SK-N-SH (cell line): ENCODE results near the gene ADAMTS7. TPM values are rescaled to one million over a fixed set of nuclear protein-coding genes. Genes with fewer than 3 reads are reported as not detected.

Experiments
- CTCF ChIA-PET: fragments of 300-600, 350-600 bp; formaldehyde crosslinking; extraction: SDS; loops from one replicate; lab custom pipeline; 2021; lab: Yijun Ruan, JAX
- POLR2A ChIA-PET: fragments of 350-600 bp; sonication (Branson Sonifier 250); formaldehyde crosslinking; extraction: SDS; loops from one replicate; lab custom pipeline; 2020; ENCODE audit warnings: antibody characterized with exemption, inconsistent platforms; lab: Yijun Ruan, JAX
- DNase-seq: peaks from one replicate; pipeline ENCODE4 v3.0.0; 2012
- H2AFZ ChIP-seq: fragments of 200-600 bp; sonication (generic); 2 replicates; pipeline ENCODE4 v1.8.1; 2016; ENCODE audit warnings: antibody characterized with exemption, mild to moderate bottlenecking, low read depth
- H3F3A ChIP-seq: fragments of 200-600 bp; sonication (generic); replicated peaks from 2 replicates; pipeline ENCODE3; 2016; ENCODE audit warnings: antibody characterized with exemption, mild to moderate bottlenecking; ENCODE audit not compliant: insufficient read depth
- H3K27ac ChIP-seq, 2 experiments: fragments of 200-500 bp in 1 of 2; fragments of 200-600 bp in 1 of 2; sonication (Bioruptor generic) in 1 of 2; sonication (generic), shearing (Covaris generic) in 1 of 2; 2 replicates each; pipeline versions ENCODE4 v1.5.1 to v1.6.1; 2014 to 2016; ENCODE audit warnings: low read depth in 2 of 2, inconsistent platforms in 1 of 2, low read length in 1 of 2, mild to moderate bottlenecking in 1 of 2, mixed read lengths in 1 of 2
- H3K27me3 ChIP-seq: fragments of 200-600 bp; sonication (generic), shearing (Covaris generic); 2 replicates; pipeline ENCODE4 v1.6.1; 2016; ENCODE audit warnings: mixed run types; ENCODE audit not compliant: insufficient read depth
- H3K36me3 ChIP-seq, 2 experiments: fragments of 200-500 bp in 1 of 2; fragments of 200-600 bp in 1 of 2; sonication (Bioruptor generic) in 1 of 2; sonication (generic) in 1 of 2; replicated peaks in 1 of 2; 2 replicates each; pipeline versions ENCODE3 to v1.5.1; 2014 to 2016; ENCODE audit warnings: low read length in 1 of 2, mild to moderate bottlenecking in 1 of 2; ENCODE audit not compliant: insufficient read depth in 2 of 2, control insufficient read depth in 1 of 2
- H3K4me1 ChIP-seq, 2 experiments: fragments of 200-500 bp in 1 of 2; fragments of 200-600 bp in 1 of 2; sonication (Bioruptor generic) in 1 of 2; sonication (generic), shearing (Covaris generic) in 1 of 2; 2 replicates each; pipeline versions ENCODE4 v1.5.1 to v1.6.1; 2014 to 2016; ENCODE audit warnings: low read depth in 1 of 2, low read length in 1 of 2, mixed run types in 1 of 2; ENCODE audit not compliant: insufficient read depth in 2 of 2, control insufficient read depth in 1 of 2
- H3K4me2 ChIP-seq: fragments of 200-600 bp; sonication (generic), shearing (Covaris generic); 2 replicates; pipeline ENCODE4 v1.6.1; 2017; ENCODE audit warnings: mixed run types
- H3K4me3 ChIP-seq, 2 experiments: fragments of 200-500 bp in 1 of 2; fragments of 200-600 bp in 1 of 2; sonication (Bioruptor generic) in 1 of 2; sonication (generic), shearing (Covaris generic) in 1 of 2; 2 replicates each; pipeline versions ENCODE4 v1.5.1 to v1.8.1; 2014 to 2016; ENCODE audit warnings: low read depth in 2 of 2, inconsistent platforms in 1 of 2, low read length in 1 of 2, mild to moderate bottlenecking in 1 of 2, mixed read lengths in 1 of 2, moderate library complexity in 1 of 2
- H3K79me2 ChIP-seq: fragments of 200-600 bp; sonication (generic); 2 replicates; pipeline ENCODE4 v1.8.1; 2017; ENCODE audit warnings: mild to moderate bottlenecking; ENCODE audit not compliant: insufficient read depth
- H3K9ac ChIP-seq: fragments of 200-600 bp; sonication (generic); 2 replicates; pipeline ENCODE4 v1.6.1; 2017; ENCODE audit warnings: mixed run types
- H3K9me2 ChIP-seq: fragments of 200-600 bp; sonication (generic); 2 replicates; pipeline ENCODE4 v1.6.1; 2017; ENCODE audit warnings: mixed run types
- H3K9me3 ChIP-seq: fragments of 200-600 bp; sonication (generic); 2 replicates; pipeline ENCODE4 v1.6.1; 2017; ENCODE audit warnings: mixed run types, mild to moderate bottlenecking, moderate library complexity
- H4K20me1 ChIP-seq: fragments of 200-600 bp; sonication (generic); 2 replicates; pipeline ENCODE4 v1.6.1; 2017; ENCODE audit warnings: mild to moderate bottlenecking, mixed run types; ENCODE audit not compliant: insufficient read depth
- ELF1 ChIP-seq: IDR thresholded peaks from 2 replicates; pipeline ENCODE4 v1.4.0; 2012
- EZH2phosphoT487 ChIP-seq: fragments of 200-600 bp; sonication (generic); IDR thresholded peaks from 2 replicates; pipeline ENCODE4 v1.6.1; 2017; ENCODE audit warnings: low read depth, mixed run types, mild to moderate bottlenecking, antibody characterized with exemption, moderate library complexity, borderline replicate concordance
- FOSL2 ChIP-seq: IDR thresholded peaks from 2 replicates; pipeline ENCODE4 v1.4.0; 2012; ENCODE audit warnings: low read depth, mild to moderate bottlenecking, moderate library complexity, borderline replicate concordance
- FOXJ3 ChIP-seq: sonication (generic); formaldehyde crosslinking; IDR thresholded peaks from 2 replicates; pipeline ENCODE4 v1.5.1; 2020; ENCODE audit warnings: mild to moderate bottlenecking, missing genetic modification reagents
- FOXM1 ChIP-seq: IDR thresholded peaks from 2 replicates; pipeline ENCODE4 v1.4.0; 2012; ENCODE audit warnings: low read depth, mild to moderate bottlenecking
- GABPA ChIP-seq: IDR thresholded peaks from 2 replicates; pipeline ENCODE4 v1.4.0; 2012; ENCODE audit warnings: low read depth, mild to moderate bottlenecking
- MXI1 ChIP-seq: IDR thresholded peaks from 2 replicates; pipeline ENCODE4 v1.6.1; 2012; ENCODE audit warnings: mild to moderate bottlenecking, low read depth, low read length, improper control_type of control experiment
- RAD21 ChIP-seq: IDR thresholded peaks from 2 replicates; pipeline ENCODE4 v1.6.1; 2012; ENCODE audit warnings: mild to moderate bottlenecking, low read length
- RCOR1 ChIP-seq: fragments of 150-350 bp; IDR thresholded peaks from 2 replicates; pipeline ENCODE4 v1.6.1; 2017; ENCODE audit warnings: antibody characterized with exemption, low read length
- RFX5 ChIP-seq: IDR thresholded peaks from 2 replicates; pipeline ENCODE4 v1.6.1; 2012; ENCODE audit warnings: mild to moderate bottlenecking, improper control_type of control experiment, low read length
- RXRA ChIP-seq: IDR thresholded peaks from 2 replicates; pipeline ENCODE4 v1.4.0; 2012; ENCODE audit warnings: low read depth, mild to moderate bottlenecking, borderline replicate concordance
- SIN3A ChIP-seq: IDR thresholded peaks from 2 replicates; pipeline ENCODE4 v1.6.1; 2012; ENCODE audit warnings: low read depth, mild to moderate bottlenecking, low read length, moderate library complexity, borderline replicate concordance
- YY1 ChIP-seq: IDR thresholded peaks from 2 replicates; pipeline ENCODE4 v1.4.0; 2012; ENCODE audit warnings: low read depth, mild to moderate bottlenecking
- WGBS: methylation state at CpG from one replicate; pipeline ENCODE4 v1.1.6; 2017; ENCODE audit warnings: low lambda C conversion rate; 5-methylcytosine and 5-hydroxymethylcytosine counted together
- polyA plus RNA-seq, 3 experiments: library from polyadenylated mRNA; depleted of rRNA; stranded (reverse); fragments of >200 nt; gene quantifications; 2 replicates each; pipeline ENCODE4 v1.2.3, GENCODE V29; 2012
- TF ChIP-seq, protein P1 (sequence below): IDR thresholded peaks from 2 replicates; pipeline ENCODE4 v1.4.0; 2012; ENCODE audit warnings: low read depth, borderline replicate concordance
- TF ChIP-seq, protein P2 (sequence below): IDR thresholded peaks from 2 replicates; pipeline ENCODE4 v1.4.0; 2012; ENCODE audit warnings: low read depth, borderline replicate concordance
- TF ChIP-seq, protein P3 (sequence below): IDR thresholded peaks from 2 replicates; pipeline ENCODE4 v1.4.0; 2012; ENCODE audit warnings: low read depth
- TF ChIP-seq, protein P4 (sequence below): IDR thresholded peaks from 2 replicates; pipeline ENCODE4; 2012
- TF ChIP-seq, protein P5 (sequence below): IDR thresholded peaks from 2 replicates; pipeline ENCODE4 v1.6.1; 2012; ENCODE audit warnings: mild to moderate bottlenecking, low read depth, low read length, moderate library complexity
- TF ChIP-seq, protein P6 (sequence below): fragments of 200-600 bp; sonication (generic); IDR thresholded peaks from 2 replicates; pipeline ENCODE4 v1.6.1; 2017; ENCODE audit warnings: antibody characterized with exemption, mild to moderate bottlenecking, moderate library complexity

ADAMTS7 gene
- polyA plus RNA-seq, 1 of the 3 experiments (the other 2 are of a cell fraction) = 17.9 TPM

DNA sequence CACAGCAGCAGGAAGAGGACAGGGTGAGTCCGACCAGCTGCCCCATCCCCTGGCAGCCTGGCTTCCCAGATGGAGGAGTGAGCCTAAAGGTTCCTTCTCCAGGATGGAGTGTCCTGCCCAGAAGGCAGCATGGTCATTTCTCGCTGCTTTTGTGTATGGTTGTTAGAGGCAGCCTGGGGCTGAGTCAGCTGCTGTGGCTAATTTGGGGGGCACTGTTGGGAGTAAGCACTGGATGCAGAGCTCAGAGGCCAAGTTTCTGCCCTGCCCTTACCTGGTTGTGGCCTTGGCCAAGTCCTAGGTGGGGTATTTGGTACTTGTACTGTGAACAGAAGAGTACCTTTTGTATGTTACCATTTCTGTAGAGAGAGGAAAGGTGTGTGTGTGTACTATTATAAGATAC is 78.6 kb downstream of the ADAMTS7 start:
- Histone ChIP-seq H3K36me3 (no peaks in the 10 kb centered on the region), H3K4me1 (no peaks in the 10 kb centered on the region; a peak in 1 of 4 replicates), H3K9me3 (no peaks in the 10 kb centered on the region), H4K20me1 (no peaks in the 10 kb centered on the region), H2AFZ (no peak overlapping the region), H3F3A (no peaks in the 10 kb centered on the region), H3K79me2 (no peaks in the 10 kb centered on the region), H3K9ac (no peak overlapping the region), H3K4me2 (no peak overlapping the region), H3K4me3 (no peak overlapping the region), H3K9me2 (no peaks in the 10 kb centered on the region), H3K27me3 (no peaks in the 10 kb centered on the region; the same call in 1 of the 2 replicates), H3K27ac (no peak overlapping the region)
- WGBS = no CpG with 5 or more reads among the region's 2 CpGs
- DNase-seq = no peak
- ChIA-PET CTCF (no interaction called here), POLR2A (no interaction called here)
- TF ChIP-seq, protein P1, sequence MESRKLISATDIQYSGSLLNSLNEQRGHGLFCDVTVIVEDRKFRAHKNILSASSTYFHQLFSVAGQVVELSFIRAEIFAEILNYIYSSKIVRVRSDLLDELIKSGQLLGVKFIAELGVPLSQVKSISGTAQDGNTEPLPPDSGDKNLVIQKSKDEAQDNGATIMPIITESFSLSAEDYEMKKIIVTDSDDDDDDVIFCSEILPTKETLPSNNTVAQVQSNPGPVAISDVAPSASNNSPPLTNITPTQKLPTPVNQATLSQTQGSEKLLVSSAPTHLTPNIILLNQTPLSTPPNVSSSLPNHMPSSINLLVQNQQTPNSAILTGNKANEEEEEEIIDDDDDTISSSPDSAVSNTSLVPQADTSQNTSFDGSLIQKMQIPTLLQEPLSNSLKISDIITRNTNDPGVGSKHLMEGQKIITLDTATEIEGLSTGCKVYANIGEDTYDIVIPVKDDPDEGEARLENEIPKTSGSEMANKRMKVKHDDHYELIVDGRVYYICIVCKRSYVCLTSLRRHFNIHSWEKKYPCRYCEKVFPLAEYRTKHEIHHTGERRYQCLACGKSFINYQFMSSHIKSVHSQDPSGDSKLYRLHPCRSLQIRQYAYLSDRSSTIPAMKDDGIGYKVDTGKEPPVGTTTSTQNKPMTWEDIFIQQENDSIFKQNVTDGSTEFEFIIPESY = no peak
- TF ChIP-seq RCOR1 (no peak), RXRA (no peak), EZH2phosphoT487 (no peak), YY1 (no peak), SIN3A (no peak), FOXM1 (no peak), MXI1 (no peak), RAD21 (no peak), FOXJ3 (CRISPR knock-in tag) (no peak)
- TF ChIP-seq, protein P2, sequence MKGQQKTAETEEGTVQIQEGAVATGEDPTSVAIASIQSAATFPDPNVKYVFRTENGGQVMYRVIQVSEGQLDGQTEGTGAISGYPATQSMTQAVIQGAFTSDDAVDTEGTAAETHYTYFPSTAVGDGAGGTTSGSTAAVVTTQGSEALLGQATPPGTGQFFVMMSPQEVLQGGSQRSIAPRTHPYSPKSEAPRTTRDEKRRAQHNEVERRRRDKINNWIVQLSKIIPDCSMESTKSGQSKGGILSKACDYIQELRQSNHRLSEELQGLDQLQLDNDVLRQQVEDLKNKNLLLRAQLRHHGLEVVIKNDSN = no peak
- TF ChIP-seq, protein P3, sequence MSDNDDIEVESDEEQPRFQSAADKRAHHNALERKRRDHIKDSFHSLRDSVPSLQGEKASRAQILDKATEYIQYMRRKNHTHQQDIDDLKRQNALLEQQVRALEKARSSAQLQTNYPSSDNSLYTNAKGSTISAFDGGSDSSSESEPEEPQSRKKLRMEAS = no peak

DNA sequence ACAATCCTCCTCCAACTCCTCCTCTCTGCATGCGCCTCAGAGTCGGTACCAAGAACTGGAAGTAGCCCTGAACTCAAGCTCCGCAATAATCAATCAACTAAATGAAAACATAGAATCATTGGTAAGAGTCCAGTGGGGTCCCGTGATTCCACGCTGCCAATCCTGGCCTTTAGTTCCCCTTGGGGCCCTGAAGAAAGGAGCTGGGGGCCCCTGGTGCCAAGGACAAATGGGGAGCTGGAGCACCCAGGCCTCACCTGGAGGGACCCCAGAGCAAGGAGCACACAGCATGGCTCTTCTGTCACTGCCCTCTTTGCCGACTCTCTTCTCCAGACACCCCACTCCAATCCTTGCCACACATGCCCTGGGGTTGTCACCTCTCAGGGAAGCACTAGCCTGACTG is 80.3 kb downstream of the ADAMTS7 start:
- CTCF ChIA-PET = no interaction called here
- TF ChIP-seq, protein P4, sequence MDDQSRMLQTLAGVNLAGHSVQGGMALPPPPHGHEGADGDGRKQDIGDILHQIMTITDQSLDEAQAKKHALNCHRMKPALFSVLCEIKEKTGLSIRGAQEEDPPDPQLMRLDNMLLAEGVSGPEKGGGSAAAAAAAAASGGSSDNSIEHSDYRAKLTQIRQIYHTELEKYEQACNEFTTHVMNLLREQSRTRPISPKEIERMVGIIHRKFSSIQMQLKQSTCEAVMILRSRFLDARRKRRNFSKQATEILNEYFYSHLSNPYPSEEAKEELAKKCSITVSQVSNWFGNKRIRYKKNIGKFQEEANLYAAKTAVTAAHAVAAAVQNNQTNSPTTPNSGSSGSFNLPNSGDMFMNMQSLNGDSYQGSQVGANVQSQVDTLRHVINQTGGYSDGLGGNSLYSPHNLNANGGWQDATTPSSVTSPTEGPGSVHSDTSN = no peak
- TF ChIP-seq MXI1 (no peak), RFX5 (no peak), YY1 (no peak), GABPA (no peak), RXRA (no peak), ELF1 (no peak), RCOR1 (no peak), FOSL2 (no peak), SIN3A (no peak)
- TF ChIP-seq, protein P5, sequence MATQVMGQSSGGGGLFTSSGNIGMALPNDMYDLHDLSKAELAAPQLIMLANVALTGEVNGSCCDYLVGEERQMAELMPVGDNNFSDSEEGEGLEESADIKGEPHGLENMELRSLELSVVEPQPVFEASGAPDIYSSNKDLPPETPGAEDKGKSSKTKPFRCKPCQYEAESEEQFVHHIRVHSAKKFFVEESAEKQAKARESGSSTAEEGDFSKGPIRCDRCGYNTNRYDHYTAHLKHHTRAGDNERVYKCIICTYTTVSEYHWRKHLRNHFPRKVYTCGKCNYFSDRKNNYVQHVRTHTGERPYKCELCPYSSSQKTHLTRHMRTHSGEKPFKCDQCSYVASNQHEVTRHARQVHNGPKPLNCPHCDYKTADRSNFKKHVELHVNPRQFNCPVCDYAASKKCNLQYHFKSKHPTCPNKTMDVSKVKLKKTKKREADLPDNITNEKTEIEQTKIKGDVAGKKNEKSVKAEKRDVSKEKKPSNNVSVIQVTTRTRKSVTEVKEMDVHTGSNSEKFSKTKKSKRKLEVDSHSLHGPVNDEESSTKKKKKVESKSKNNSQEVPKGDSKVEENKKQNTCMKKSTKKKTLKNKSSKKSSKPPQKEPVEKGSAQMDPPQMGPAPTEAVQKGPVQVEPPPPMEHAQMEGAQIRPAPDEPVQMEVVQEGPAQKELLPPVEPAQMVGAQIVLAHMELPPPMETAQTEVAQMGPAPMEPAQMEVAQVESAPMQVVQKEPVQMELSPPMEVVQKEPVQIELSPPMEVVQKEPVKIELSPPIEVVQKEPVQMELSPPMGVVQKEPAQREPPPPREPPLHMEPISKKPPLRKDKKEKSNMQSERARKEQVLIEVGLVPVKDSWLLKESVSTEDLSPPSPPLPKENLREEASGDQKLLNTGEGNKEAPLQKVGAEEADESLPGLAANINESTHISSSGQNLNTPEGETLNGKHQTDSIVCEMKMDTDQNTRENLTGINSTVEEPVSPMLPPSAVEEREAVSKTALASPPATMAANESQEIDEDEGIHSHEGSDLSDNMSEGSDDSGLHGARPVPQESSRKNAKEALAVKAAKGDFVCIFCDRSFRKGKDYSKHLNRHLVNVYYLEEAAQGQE = no peak
- TF ChIP-seq, protein P6, sequence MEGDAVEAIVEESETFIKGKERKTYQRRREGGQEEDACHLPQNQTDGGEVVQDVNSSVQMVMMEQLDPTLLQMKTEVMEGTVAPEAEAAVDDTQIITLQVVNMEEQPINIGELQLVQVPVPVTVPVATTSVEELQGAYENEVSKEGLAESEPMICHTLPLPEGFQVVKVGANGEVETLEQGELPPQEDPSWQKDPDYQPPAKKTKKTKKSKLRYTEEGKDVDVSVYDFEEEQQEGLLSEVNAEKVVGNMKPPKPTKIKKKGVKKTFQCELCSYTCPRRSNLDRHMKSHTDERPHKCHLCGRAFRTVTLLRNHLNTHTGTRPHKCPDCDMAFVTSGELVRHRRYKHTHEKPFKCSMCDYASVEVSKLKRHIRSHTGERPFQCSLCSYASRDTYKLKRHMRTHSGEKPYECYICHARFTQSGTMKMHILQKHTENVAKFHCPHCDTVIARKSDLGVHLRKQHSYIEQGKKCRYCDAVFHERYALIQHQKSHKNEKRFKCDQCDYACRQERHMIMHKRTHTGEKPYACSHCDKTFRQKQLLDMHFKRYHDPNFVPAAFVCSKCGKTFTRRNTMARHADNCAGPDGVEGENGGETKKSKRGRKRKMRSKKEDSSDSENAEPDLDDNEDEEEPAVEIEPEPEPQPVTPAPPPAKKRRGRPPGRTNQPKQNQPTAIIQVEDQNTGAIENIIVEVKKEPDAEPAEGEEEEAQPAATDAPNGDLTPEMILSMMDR = no peak

More for the DNA sequence above, 80.3 kb downstream of the ADAMTS7 start:
- Histone ChIP-seq H3K36me3 (no peaks in the 10 kb centered on the region), H3K9ac (no peak overlapping the region), H3K27ac (no peak overlapping the region), H3K9me2 (no peaks in the 10 kb centered on the region), H3K4me1 (no peaks in the 10 kb centered on the region; a peak in 1 of 4 replicates), H4K20me1 (no peaks in the 10 kb centered on the region), H3K4me3 (no peak overlapping the region), H3K27me3 (no peaks in the 10 kb centered on the region; the same call in 1 of the 2 replicates), H3K4me2 (no peak overlapping the region), H2AFZ (no peak overlapping the region), H3K79me2 (no peaks in the 10 kb centered on the region), H3K9me3 (no peaks in the 10 kb centered on the region), H3F3A (no peaks in the 10 kb centered on the region)
- no peak for DNase-seq
- WGBS = 82% methylated on average over 6 of the region's 6 CpGs
- POLR2A ChIA-PET = interaction anchor here (0.7 kb wide), 1 partner anchor 437 kb away, joined by 3 read pairs; no protein-coding TSS in a partner anchor
